GM12864 (cell line): Measurements from ENCODE around the gene TMC2.

Experiments
- DNase-seq: peaks from one replicate; pipeline ENCODE4 v3.0.0-alpha.2; 2011; ENCODE audit warnings: low read depth
- H3K4me3 ChIP-seq: 2 replicates; pipeline ENCODE4 v1.5.1; 2011; ENCODE audit warnings: mild to moderate bottlenecking, low read depth, low read length, control low read depth
- CTCF ChIP-seq: IDR thresholded peaks from 2 replicates; pipeline ENCODE4 v1.5.1; 2011; ENCODE audit warnings: low read depth, mild to moderate bottlenecking, moderate library complexity, low read length, control low read depth, inconsistent platforms; ENCODE audit errors: missing control alignments

Gene TMC2

GRCh38 chr20:2655331-2656116 lies 119.2 kb downstream of the TMC2 start:
- TF ChIP-seq CTCF, result no peak
- no peak overlapping the region for H3K4me3 ChIP-seq
- DNase-seq, result no peak

- no peak for DNase-seq
- no peak for TF ChIP-seq CTCF
- no peak overlapping the region for H3K4me3 ChIP-seq
Measured at GRCh38 chr20:2656471-2657117, 120.2 kb downstream of the TMC2 start.

GRCh38 chr20:2657241-2657640 lies 120.9 kb downstream of the TMC2 start:
- TF ChIP-seq CTCF, result no peak

GRCh38 chr20:2657674-2658073 lies 121.3 kb downstream of the TMC2 start:
- no peak for TF ChIP-seq CTCF
- H3K4me3 ChIP-seq, result no peak overlapping the region
- DNase-seq, result no peak

More at GRCh38 chr20:2657241-2657640, 120.9 kb downstream of the TMC2 start:
- no peak overlapping the region for H3K4me3 ChIP-seq
- DNase-seq, result no peak

GRCh38 chr20:2658414-2659354 lies 122.3 kb downstream of the TMC2 start:
- H3K4me3 ChIP-seq, result no peak overlapping the region
- DNase-seq, result no peak
- TF ChIP-seq CTCF, result no peak

- no peak for TF ChIP-seq CTCF
- no peak overlapping the region for H3K4me3 ChIP-seq
- DNase-seq, result no peak
Measured at GRCh38 chr20:2659547-2659946, 123.2 kb downstream of the TMC2 start.
